GM23248 (cell line): ENCODE data around the gene FLT1.

Experiments used
- EZH2 ChIP-seq: fragments of 200-600 bp; sonication (generic); IDR thresholded peaks from 2 replicates; pipeline ENCODE4 v1.6.1; 2018; ENCODE audit warnings: antibody characterized with exemption, mild to moderate bottlenecking; ENCODE audit not compliant: insufficient read depth, poor library complexity, severe bottlenecking
- EZH2phosphoT487 ChIP-seq: fragments of 200-600 bp; sonication (generic); IDR thresholded peaks from 2 replicates; pipeline ENCODE4 v1.6.1; 2018; ENCODE audit warnings: antibody characterized with exemption, moderate library complexity, mild to moderate bottlenecking, low read depth; ENCODE audit not compliant: insufficient read depth

GRCh38 chr13:28423010-28423409 is 71.9 kb downstream of the FLT1 start:
- no peak for TF ChIP-seq EZH2
- TF ChIP-seq EZH2phosphoT487: no peak
